ENCODE results near the gene MAP2K3.

DNA sequence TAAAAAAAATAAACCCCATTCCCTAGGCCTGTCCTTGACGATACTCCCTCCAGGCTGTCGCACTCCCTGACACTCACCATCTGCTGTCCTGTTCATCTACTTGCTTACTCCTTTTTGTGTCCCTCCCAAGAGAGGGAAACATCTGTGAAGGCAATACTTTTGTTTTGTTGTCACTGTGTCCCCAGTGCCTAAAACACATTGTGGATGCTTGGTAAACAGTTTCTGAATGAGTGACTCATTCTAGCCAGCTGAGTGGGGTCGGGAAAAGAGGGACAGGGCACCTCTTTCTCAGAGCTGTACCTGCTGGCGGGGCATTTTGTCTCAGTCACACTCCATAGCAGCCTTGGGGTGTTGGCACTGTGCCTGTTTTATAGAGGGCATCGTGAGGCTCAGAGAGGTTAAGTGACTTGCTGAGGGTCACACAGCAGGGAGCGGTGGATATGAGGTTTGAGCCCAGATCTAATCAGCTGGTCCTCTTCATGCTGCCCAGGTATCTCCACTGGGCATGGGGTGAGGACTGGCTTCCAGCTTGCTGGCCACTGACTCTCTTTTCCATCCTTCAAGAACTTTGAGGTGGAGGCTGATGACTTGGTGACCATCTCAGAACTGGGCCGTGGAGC, 15.6 kb downstream of the MAP2K3 start:
- TF ChIP-seq, protein P1, sequence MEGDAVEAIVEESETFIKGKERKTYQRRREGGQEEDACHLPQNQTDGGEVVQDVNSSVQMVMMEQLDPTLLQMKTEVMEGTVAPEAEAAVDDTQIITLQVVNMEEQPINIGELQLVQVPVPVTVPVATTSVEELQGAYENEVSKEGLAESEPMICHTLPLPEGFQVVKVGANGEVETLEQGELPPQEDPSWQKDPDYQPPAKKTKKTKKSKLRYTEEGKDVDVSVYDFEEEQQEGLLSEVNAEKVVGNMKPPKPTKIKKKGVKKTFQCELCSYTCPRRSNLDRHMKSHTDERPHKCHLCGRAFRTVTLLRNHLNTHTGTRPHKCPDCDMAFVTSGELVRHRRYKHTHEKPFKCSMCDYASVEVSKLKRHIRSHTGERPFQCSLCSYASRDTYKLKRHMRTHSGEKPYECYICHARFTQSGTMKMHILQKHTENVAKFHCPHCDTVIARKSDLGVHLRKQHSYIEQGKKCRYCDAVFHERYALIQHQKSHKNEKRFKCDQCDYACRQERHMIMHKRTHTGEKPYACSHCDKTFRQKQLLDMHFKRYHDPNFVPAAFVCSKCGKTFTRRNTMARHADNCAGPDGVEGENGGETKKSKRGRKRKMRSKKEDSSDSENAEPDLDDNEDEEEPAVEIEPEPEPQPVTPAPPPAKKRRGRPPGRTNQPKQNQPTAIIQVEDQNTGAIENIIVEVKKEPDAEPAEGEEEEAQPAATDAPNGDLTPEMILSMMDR (IDR thresholded peaks at IDR 0.05; ENCODE audit: extremely low read depth in 1 of 2, insufficient read depth in 1 of 2, low read depth in 1 of 2, low read length in 2 of 2) = no peak
- no peak for TF ChIP-seq MYC (IDR thresholded peaks at IDR 0.05; ENCODE audit: low read depth, low read length)
- TF ChIP-seq MAX (IDR thresholded peaks at IDR 0.05; ENCODE audit: insufficient read depth, insufficient read length) = no peak

Measured in endothelial cell of umbilical vein (primary cell).